Measurements from ENCODE around the gene SDCCAG8.

SDCCAG8 gene

GRCh38 chr1:243267914-243268653 lies 12.2 kb downstream of the SDCCAG8 start:
- no peak overlapping the region for H3K27ac ChIP-seq (ENCODE audit: low read depth, low read length)
- 0 out of 2 replicates have a peak, but pooled peaks cover 2% of the 10 kb centered on the region for H3K36me3 ChIP-seq (ENCODE audit: control insufficient read depth, insufficient read depth, low read length)
- no peaks in the 10 kb centered on the region for H3K9me3 ChIP-seq (ENCODE audit: control insufficient read depth, insufficient read depth, low read length)
- H3K4me1 ChIP-seq (ENCODE audit: control insufficient read depth, insufficient read depth, low read length): peaks cover 10% of the 10 kb centered on the region; the same call in 1 of the 2 replicates
- no peaks in the 10 kb centered on the region for H3K27me3 ChIP-seq (ENCODE audit: control insufficient read depth, insufficient read depth, low read length)
- H3K4me3 ChIP-seq (ENCODE audit: low read depth, low read length): no peak overlapping the region
- no peak overlapping the region for H3K9ac ChIP-seq (ENCODE audit: low read depth, low read length)

- H3K36me3 ChIP-seq (ENCODE audit: control insufficient read depth, insufficient read depth, low read length): 0 out of 2 replicates have a peak, but pooled peaks cover 2% of the 10 kb centered on the region
- H3K9me3 ChIP-seq (ENCODE audit: control insufficient read depth, insufficient read depth, low read length): no peaks in the 10 kb centered on the region
- H3K9ac ChIP-seq (ENCODE audit: low read depth, low read length): no peak overlapping the region
- H3K4me1 ChIP-seq (ENCODE audit: control insufficient read depth, insufficient read depth, low read length): peaks cover 10% of the 10 kb centered on the region; the same call in 1 of the 2 replicates
- no peak overlapping the region for H3K4me3 ChIP-seq (ENCODE audit: low read depth, low read length)
- no peak overlapping the region for H3K27ac ChIP-seq (ENCODE audit: low read depth, low read length)
- H3K27me3 ChIP-seq (ENCODE audit: control insufficient read depth, insufficient read depth, low read length): no peaks in the 10 kb centered on the region
Observed at GRCh38 chr1:243268751-243269460, 13.1 kb downstream of the SDCCAG8 start.

GRCh38 chr1:243269461-243269801 lies 13.6 kb downstream of the SDCCAG8 start:
- H3K4me3 ChIP-seq (ENCODE audit: low read depth, low read length): no peak overlapping the region
- H3K4me1 ChIP-seq (ENCODE audit: control insufficient read depth, insufficient read depth, low read length): peaks cover 10% of the 10 kb centered on the region; the same call in 1 of the 2 replicates
- H3K27me3 ChIP-seq (ENCODE audit: control insufficient read depth, insufficient read depth, low read length): no peaks in the 10 kb centered on the region
- 0 out of 2 replicates have a peak, but pooled peaks cover 2% of the 10 kb centered on the region for H3K36me3 ChIP-seq (ENCODE audit: control insufficient read depth, insufficient read depth, low read length)
- no peak overlapping the region for H3K9ac ChIP-seq (ENCODE audit: low read depth, low read length)
- H3K9me3 ChIP-seq (ENCODE audit: control insufficient read depth, insufficient read depth, low read length): no peaks in the 10 kb centered on the region
- no peak overlapping the region for H3K27ac ChIP-seq (ENCODE audit: low read depth, low read length)

- Histone ChIP-seq H3K27ac (ENCODE audit: low read depth, low read length) (no peak overlapping the region), H3K9me3 (ENCODE audit: control insufficient read depth, insufficient read depth, low read length) (no peaks in the 10 kb centered on the region), H3K36me3 (ENCODE audit: control insufficient read depth, insufficient read depth, low read length) (peaks cover 8% of the 10 kb centered on the region; the same call in 1 of the 2 replicates), H3K9ac (ENCODE audit: low read depth, low read length) (no peak overlapping the region), H3K4me1 (ENCODE audit: control insufficient read depth, insufficient read depth, low read length) (peaks cover 10% of the 10 kb centered on the region; the same call in 1 of the 2 replicates), H3K27me3 (ENCODE audit: control insufficient read depth, insufficient read depth, low read length) (no peaks in the 10 kb centered on the region), H3K4me3 (ENCODE audit: low read depth, low read length) (no peak overlapping the region)
Observed at GRCh38 chr1:243270097-243270864, 14.4 kb downstream of the SDCCAG8 start.

GRCh38 chr1:243271996-243272395 lies 16.2 kb downstream of the SDCCAG8 start:
- Histone ChIP-seq H3K27me3 (ENCODE audit: control insufficient read depth, insufficient read depth, low read length) (no peaks in the 10 kb centered on the region), H3K9ac (ENCODE audit: low read depth, low read length) (no peak overlapping the region), H3K4me3 (ENCODE audit: low read depth, low read length) (no peak overlapping the region), H3K36me3 (ENCODE audit: control insufficient read depth, insufficient read depth, low read length) (peaks cover 9% of the 10 kb centered on the region; the same call in 1 of the 2 replicates), H3K27ac (ENCODE audit: low read depth, low read length) (no peak overlapping the region), H3K4me1 (ENCODE audit: control insufficient read depth, insufficient read depth, low read length) (peaks cover 10% of the 10 kb centered on the region; the same call in 1 of the 2 replicates), H3K9me3 (ENCODE audit: control insufficient read depth, insufficient read depth, low read length) (no peaks in the 10 kb centered on the region)

- H3K27ac ChIP-seq (ENCODE audit: low read depth, low read length): no peak overlapping the region
- no peak overlapping the region for H3K4me3 ChIP-seq (ENCODE audit: low read depth, low read length)
- H3K9me3 ChIP-seq (ENCODE audit: control insufficient read depth, insufficient read depth, low read length): no peaks in the 10 kb centered on the region
- H3K27me3 ChIP-seq (ENCODE audit: control insufficient read depth, insufficient read depth, low read length): no peaks in the 10 kb centered on the region
- peaks cover 9% of the 10 kb centered on the region; the same call in 1 of the 2 replicates for H3K36me3 ChIP-seq (ENCODE audit: control insufficient read depth, insufficient read depth, low read length)
- no peak overlapping the region for H3K9ac ChIP-seq (ENCODE audit: low read depth, low read length)
- H3K4me1 ChIP-seq (ENCODE audit: control insufficient read depth, insufficient read depth, low read length): peaks cover 10% of the 10 kb centered on the region; the same call in 1 of the 2 replicates
Observed at GRCh38 chr1:243272401-243272800, 16.6 kb downstream of the SDCCAG8 start.

GRCh38 chr1:243273506-243273905 lies 17.7 kb downstream of the SDCCAG8 start:
- Histone ChIP-seq H3K36me3 (ENCODE audit: control insufficient read depth, insufficient read depth, low read length) (peaks cover 9% of the 10 kb centered on the region; the same call in 1 of the 2 replicates), H3K4me3 (ENCODE audit: low read depth, low read length) (no peak overlapping the region), H3K9ac (ENCODE audit: low read depth, low read length) (no peak overlapping the region), H3K9me3 (ENCODE audit: control insufficient read depth, insufficient read depth, low read length) (no peaks in the 10 kb centered on the region), H3K4me1 (ENCODE audit: control insufficient read depth, insufficient read depth, low read length) (peaks cover 10% of the 10 kb centered on the region; the same call in 1 of the 2 replicates), H3K27ac (ENCODE audit: low read depth, low read length) (no peak overlapping the region), H3K27me3 (ENCODE audit: control insufficient read depth, insufficient read depth, low read length) (no peaks in the 10 kb centered on the region)

- H3K9me3 ChIP-seq (ENCODE audit: control insufficient read depth, insufficient read depth, low read length): no peaks in the 10 kb centered on the region
- peaks cover 10% of the 10 kb centered on the region; the same call in 1 of the 2 replicates for H3K4me1 ChIP-seq (ENCODE audit: control insufficient read depth, insufficient read depth, low read length)
- peaks cover 9% of the 10 kb centered on the region; the same call in 1 of the 2 replicates for H3K36me3 ChIP-seq (ENCODE audit: control insufficient read depth, insufficient read depth, low read length)
- no peak overlapping the region for H3K4me3 ChIP-seq (ENCODE audit: low read depth, low read length)
- H3K27me3 ChIP-seq (ENCODE audit: control insufficient read depth, insufficient read depth, low read length): no peaks in the 10 kb centered on the region
- H3K27ac ChIP-seq (ENCODE audit: low read depth, low read length): no peak overlapping the region
- H3K9ac ChIP-seq (ENCODE audit: low read depth, low read length): no peak overlapping the region
Observed at GRCh38 chr1:243273945-243274344, 18.1 kb downstream of the SDCCAG8 start.

- Histone ChIP-seq H3K36me3 (ENCODE audit: control insufficient read depth, insufficient read depth, low read length) (peaks cover 8% of the 10 kb centered on the region; the same call in 1 of the 2 replicates), H3K4me3 (ENCODE audit: low read depth, low read length) (no peak overlapping the region), H3K27ac (ENCODE audit: low read depth, low read length) (no peak overlapping the region), H3K9me3 (ENCODE audit: control insufficient read depth, insufficient read depth, low read length) (no peaks in the 10 kb centered on the region), H3K27me3 (ENCODE audit: control insufficient read depth, insufficient read depth, low read length) (no peaks in the 10 kb centered on the region), H3K9ac (ENCODE audit: low read depth, low read length) (no peak overlapping the region), H3K4me1 (ENCODE audit: control insufficient read depth, insufficient read depth, low read length) (no peaks in the 10 kb centered on the region)
Observed at GRCh38 chr1:243275316-243275715, 19.5 kb downstream of the SDCCAG8 start.

- Histone ChIP-seq H3K27me3 (ENCODE audit: control insufficient read depth, insufficient read depth, low read length) (no peaks in the 10 kb centered on the region), H3K4me3 (ENCODE audit: low read depth, low read length) (no peak overlapping the region), H3K9me3 (ENCODE audit: control insufficient read depth, insufficient read depth, low read length) (no peaks in the 10 kb centered on the region), H3K36me3 (ENCODE audit: control insufficient read depth, insufficient read depth, low read length) (no peaks in the 10 kb centered on the region), H3K4me1 (ENCODE audit: control insufficient read depth, insufficient read depth, low read length) (peaks cover 6% of the 10 kb centered on the region), H3K9ac (ENCODE audit: low read depth, low read length) (no peak overlapping the region), H3K27ac (ENCODE audit: low read depth, low read length) (no peak overlapping the region)
Observed at GRCh38 chr1:243280571-243281129, 24.8 kb downstream of the SDCCAG8 start.

Data from HUES48 (cell line).